GM19463 (cell line): ENCODE measurements around the gene PSG6.
"Not testable (repeated sequence)": the region's sequence is repeated elsewhere in the genome, so short reads cannot be mapped to it uniquely, and the experiment has no call there.

Source experiments
- ATAC-seq: cut with Tn5 transposase; IDR thresholded peaks from one replicate; pipeline ENCODE4 v1.9.1; 2021; ENCODE audit warnings: mild to moderate bottlenecking, moderate library complexity; ENCODE audit not compliant: unreplicated experiment

PSG6 gene

DNA sequence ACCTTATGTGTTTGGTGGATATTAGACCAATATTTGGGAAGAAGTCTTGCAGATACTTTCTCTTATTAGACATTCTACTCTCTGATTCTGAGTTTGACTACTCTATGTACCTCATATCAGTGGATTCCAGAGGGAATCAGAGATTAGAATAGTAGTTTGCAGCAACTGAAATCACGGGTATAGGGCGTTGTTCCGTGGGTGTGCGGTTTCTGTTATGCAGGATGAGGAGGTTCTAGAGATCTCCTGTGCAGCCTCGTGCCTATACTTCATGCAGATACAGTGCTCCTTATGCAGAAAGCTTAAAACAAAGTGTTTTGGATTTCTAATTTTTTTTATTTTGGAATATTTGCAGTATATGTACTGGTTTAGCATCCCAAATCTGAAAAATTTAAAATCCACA is 6.0 kb downstream of the PSG6 start:
- not testable (repeated sequence) for ATAC-seq

GRCh38 chr19:42906162-42906561 is 11.5 kb downstream of the PSG6 start:
- ATAC-seq: not testable (repeated sequence)

DNA sequence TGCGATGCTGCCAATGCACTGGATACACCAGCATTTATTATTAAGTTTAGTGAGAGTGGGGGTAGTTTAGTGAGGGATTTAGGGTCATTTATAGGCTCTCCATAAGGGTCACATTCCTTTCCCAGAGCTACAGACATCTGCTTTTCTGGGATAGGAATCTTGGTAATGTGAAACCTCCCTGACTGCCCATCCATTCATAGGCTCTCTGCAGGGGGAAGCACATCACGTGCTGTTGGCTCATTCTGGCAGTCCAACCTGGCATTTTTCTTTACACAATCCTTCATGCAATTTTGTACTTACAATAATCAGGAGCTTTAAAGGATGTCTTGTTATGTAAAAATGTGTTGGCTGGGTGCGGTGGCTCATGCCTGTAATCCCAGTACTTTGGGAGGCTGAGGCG is 17.1 kb downstream of the PSG6 start:
- not testable (repeated sequence) for ATAC-seq

GRCh38 chr19:42899674-42900073 is 18.0 kb downstream of the PSG6 start:
- ATAC-seq: not testable (repeated sequence)

- not testable (repeated sequence) for ATAC-seq
These were observed 18.6 kb downstream of the PSG6 start for GRCh38 chr19:42899110-42899509.

GRCh38 chr19:42898656-42899055 is 19.0 kb downstream of the PSG6 start:
- ATAC-seq: not testable (repeated sequence)

DNA sequence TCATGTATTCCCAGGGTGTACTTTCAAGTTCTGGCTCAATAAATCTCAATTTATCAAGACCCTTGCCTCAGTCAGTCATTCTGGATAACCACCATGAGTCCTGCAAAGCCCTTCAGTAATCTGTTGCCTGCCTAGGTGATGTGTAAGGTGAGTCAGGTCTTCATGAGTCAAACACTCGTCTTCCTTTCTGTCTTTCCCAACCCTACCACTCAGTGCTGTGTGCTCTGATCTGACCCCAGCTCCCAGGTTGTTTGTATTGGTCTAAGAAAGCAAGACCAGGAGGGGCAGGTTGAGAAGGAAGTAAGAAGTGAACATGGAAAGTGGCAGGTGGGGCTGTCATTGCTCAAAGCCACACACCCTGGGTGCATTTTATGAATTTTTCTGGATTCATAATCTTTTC is 20.0 kb downstream of the PSG6 start:
- ATAC-seq: not testable (repeated sequence)

- not testable (repeated sequence) for ATAC-seq
These were observed 27.2 kb downstream of the PSG6 start for GRCh38 chr19:42890446-42890845.

DNA sequence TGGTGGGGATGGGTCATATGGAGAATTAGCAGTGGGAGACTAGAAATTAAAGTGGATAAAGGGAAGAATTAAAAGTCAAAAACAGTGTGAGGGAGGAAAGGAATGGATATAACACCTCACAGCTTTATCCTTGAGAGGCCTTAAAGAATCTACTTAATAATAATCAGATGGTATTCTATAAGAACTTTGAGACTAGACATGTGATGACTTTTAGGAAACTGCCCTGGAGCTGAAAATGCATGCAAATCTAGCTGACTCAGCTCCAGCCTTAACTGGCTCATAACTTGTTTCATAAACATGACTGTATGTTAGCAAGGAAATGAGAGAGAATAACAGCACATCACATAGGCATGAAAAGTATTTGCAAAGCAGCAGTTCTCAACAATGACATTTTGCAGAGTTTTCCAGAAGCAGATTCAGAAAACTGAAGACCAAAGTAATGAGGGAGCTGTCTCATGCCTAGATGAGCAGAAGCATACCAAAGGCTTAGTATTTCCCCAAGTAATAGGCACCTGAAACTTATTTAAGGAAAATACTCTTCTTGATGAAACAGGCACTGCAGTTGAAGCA is 29.7 kb downstream of the PSG6 start:
- not testable (repeated sequence) for ATAC-seq

GRCh38 chr19:42882730-42883129 is 35.0 kb downstream of the PSG6 start:
- not testable (repeated sequence) for ATAC-seq

- ATAC-seq: not testable (repeated sequence)
These were observed 35.7 kb downstream of the PSG6 start for GRCh38 chr19:42882010-42882409.

GRCh38 chr19:42881279-42881678 is 36.4 kb downstream of the PSG6 start:
- not testable (repeated sequence) for ATAC-seq

DNA sequence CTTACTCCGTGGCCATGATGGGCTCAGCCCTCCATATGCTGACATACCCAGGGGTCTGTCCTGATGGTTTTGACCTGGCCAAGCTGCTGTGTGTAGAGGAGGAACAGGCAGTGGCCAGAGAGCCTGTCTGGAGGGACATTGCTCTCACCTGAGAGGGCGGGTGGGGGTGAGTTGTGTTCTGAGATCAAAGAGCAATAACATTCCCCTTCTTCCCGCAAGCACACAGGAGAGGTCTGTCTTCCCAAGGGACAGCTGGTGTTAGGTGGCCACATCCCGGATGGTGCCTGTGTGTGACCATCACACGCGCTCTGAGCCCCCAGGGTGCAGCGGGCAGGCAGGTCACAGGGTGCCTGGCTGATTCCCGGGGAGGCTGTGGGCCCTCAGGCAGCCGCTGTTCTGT is 37.1 kb downstream of the PSG6 start:
- not testable (repeated sequence) for ATAC-seq

GRCh38 chr19:42879613-42880012 is 38.1 kb downstream of the PSG6 start, which contains the start of gene PSG1:
Gene PSG1 (minus strand): TSS chr19:42879713. CDS start chr19:42879581, 132 bp downstream.
- no peak for ATAC-seq

DNA sequence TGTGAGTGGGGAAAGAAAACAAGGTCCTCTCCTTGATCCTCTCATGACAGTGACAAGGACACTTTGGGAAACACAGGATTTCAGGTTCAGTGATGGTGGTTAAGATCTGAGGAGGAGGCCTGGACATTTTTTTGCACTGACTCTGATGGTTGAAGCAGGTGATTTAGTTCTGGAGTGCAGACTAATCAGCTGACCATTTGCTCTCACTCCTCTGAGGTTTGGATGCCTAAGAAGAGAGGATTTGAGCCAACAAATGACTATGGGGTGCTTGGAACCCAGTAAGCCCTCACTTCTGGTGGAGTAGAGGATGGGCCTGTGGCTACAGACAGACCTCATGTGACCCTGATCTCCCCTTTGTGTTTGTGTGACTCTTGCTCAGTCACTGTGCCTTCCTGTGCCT is 41.1 kb downstream of the PSG6 start:
- ATAC-seq: not testable (repeated sequence)

- ATAC-seq: not testable (repeated sequence)
These were observed 41.8 kb downstream of the PSG6 start for GRCh38 chr19:42875881-42876280.

DNA sequence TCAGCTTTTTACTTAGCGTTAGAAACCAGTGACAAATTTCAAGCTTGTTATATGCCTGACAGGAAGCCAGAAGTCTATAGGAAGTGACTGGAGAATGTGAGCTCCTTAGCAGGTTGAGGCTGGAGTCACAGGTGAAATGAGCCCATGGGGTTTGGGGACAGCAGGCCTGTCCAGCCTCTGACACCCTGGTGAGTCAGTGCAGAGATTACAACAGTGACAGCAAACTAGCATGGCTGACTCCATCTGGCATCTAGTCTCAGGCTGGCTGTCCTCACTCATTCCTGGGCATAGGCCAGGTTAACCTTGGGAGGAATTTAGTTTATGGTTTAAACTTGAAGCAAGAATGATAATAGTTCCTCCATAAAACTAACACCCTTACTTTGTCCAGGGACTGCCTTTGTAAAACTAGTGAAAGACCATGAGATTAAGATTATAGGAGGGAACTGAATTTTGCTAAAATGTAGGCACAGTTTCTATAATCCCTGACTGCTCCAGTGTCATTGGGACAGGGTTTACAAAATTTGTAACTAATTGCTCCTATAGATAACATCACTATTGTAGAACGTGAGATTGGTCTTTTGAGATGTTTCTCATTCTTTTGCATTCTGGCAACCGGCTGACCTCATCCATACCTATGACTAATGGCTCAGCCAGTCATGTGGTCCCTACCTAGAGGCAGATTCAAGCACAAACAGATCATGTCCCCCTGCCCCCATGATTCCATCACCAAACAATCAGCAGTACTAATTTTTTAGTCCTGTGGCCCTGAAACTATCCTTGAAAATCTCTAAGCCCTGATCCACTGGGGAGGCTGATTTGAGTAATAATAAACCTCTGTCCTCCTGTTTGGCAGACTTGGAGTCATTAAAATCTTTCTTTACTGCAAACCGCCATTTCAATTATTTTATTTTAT is 42.5 kb downstream of the PSG6 start:
- ATAC-seq: not testable (repeated sequence)

- not testable (repeated sequence) for ATAC-seq
These were observed 43.6 kb downstream of the PSG6 start for GRCh38 chr19:42874136-42874535.

GRCh38 chr19:42872608-42873007 is 45.1 kb downstream of the PSG6 start:
- no peak for ATAC-seq

DNA sequence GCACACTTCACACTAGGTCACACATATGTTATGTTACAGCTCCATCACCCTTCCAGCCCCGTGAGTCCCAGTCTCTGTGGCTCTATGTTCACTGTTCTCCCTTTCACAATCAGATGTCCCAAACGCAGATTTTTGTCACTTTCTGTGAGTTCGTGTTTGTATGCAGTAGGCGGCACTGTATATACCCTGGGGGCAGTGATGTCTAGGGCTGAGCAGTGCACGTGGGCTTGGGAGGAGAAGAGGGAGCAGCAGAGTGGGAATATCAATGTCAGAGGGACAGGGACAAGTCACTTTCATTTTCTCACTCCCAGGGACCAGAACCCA is 60.2 kb downstream of the PSG6 start:
- no peak for ATAC-seq

DNA sequence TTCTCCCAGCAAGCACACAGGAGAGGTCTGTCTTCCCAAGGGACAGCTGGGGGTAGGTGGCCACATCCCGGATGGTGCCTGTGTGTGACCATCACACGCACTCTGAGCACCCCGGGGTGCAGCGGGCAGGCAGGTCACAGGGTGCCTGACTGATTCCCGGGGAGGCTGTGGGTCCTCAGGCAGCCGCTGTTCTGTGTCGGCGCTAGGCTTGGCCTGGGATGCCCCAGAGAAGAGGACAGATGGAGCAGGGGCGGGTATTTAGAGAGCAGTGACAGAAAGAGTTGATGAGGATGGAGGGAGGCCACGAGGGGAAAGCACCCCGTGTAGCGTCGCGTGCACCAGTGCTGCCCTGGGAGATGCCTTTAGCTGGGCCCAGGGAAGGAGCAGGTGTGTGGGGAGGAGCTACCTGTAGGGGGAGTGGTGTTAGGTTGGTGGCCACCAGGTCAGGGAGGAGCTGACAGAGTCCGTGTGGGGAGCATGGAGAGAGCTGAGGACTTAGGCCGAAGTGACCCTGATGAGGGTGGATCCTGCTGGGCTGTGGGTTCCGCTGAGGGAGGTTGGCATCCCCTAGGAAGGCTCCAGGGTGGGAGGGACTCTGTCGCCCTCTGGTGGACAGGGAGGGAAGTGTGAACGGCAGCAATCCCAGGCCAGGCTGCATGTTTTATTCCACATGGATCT is 60.7 kb downstream of the PSG6 start:
- not testable (repeated sequence) for ATAC-seq

DNA sequence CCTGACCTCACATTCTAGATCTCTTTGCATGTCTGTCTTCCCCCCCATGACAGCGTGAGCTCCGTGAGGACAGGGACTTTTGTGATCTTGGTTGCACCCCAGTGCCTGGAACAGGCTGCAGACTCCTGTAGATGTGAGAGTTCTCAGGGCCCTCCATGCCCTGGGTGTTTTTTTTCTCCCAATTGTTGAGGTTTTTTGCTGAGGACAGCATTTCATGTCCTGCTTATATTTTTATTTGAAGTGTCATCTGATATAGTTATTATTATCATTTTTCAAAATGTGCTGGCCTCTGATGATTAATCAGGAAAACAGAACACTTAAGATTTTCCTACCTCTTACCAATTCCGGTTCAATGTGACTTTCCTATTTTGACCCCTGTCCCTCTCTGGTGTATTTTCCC is 62.9 kb downstream of the PSG6 start:
- ATAC-seq: not testable (repeated sequence)
